A549 (cell line): ENCODE results near the gene HOGA1.

Experiments used
- CTCF ChIP-seq: fragments of >200 bp; sonication (Bioruptor Twin); formaldehyde crosslinking; IDR thresholded peaks from 3 replicates; pipeline ENCODE4 v1.5.1; 2016
- EP300 ChIP-seq, 2 experiments: fragments of >200 bp; sonication (Bioruptor Twin); formaldehyde crosslinking; IDR thresholded peaks; 2 replicates in 1 of 2; 3 replicates in 1 of 2; pipeline ENCODE4 v1.6.1; 2016 to 2017
- GATA3 ChIP-seq: IDR thresholded peaks from 2 replicates; pipeline ENCODE4 v1.6.1; 2012; ENCODE audit warnings: borderline replicate concordance
- MYC ChIP-seq: IDR thresholded peaks from 2 replicates; pipeline ENCODE4 v1.6.1; 2012; ENCODE audit warnings: mild to moderate bottlenecking, inconsistent platforms, low read length, improper control_type of control experiment, borderline replicate concordance
- RFX5 ChIP-seq: fragments of 450-650 bp; IDR thresholded peaks from 2 replicates; pipeline ENCODE4 v1.7.1; 2014; ENCODE audit warnings: antibody characterized with exemption, mild to moderate bottlenecking, moderate library complexity

- TF ChIP-seq CTCF (no peak), MYC (no peak), EP300 (IDR thresholded peaks at IDR 0.05) (no peak), GATA3 (no peak), RFX5 (no peak)
These were observed 3.5 kb upstream of the HOGA1 start for GRCh38 chr10:97580421-97581367.
